SK-N-SH treated with all-trans-retinoic acid at 6 μM for 48 hours (cell line): ENCODE results near the gene WSCD2.

Experiments used
- CSDC2 ChIP-seq: fragments of 250-450 bp; sonication (Bioruptor Pico); IDR thresholded peaks from 2 replicates; pipeline ENCODE4 v1.5.0; 2020; ENCODE audit warnings: mild to moderate bottlenecking, moderate library complexity
- ISL1 ChIP-seq: fragments of 250-450 bp; sonication (Bioruptor Pico); IDR thresholded peaks from 2 replicates; pipeline ENCODE4 v2.1.2; 2022; ENCODE audit warnings: mild to moderate bottlenecking, moderate library complexity
- PATZ1 ChIP-seq: fragments of 250-450 bp; sonication (Bioruptor Pico); IDR thresholded peaks from 2 replicates; pipeline ENCODE4 v1.8.0; 2020; ENCODE audit warnings: mild to moderate bottlenecking, moderate library complexity, borderline replicate concordance
- POU6F1 ChIP-seq: fragments of 250-450 bp; sonication (Bioruptor Pico); IDR thresholded peaks from 2 replicates; pipeline ENCODE4 v1.8.0; 2021; ENCODE audit warnings: low read depth, mild to moderate bottlenecking, moderate library complexity, borderline replicate concordance
- RARB ChIP-seq: fragments of 250-450 bp; sonication (Bioruptor Pico); IDR thresholded peaks from 2 replicates; pipeline ENCODE4 v1.8.0; 2021; ENCODE audit warnings: mild to moderate bottlenecking, moderate library complexity
- TCF4 ChIP-seq: fragments of 250-450 bp; sonication (Bioruptor Pico); IDR thresholded peaks from 2 replicates; pipeline ENCODE4 v1.8.0; 2021; ENCODE audit warnings: mild to moderate bottlenecking, moderate library complexity, borderline replicate concordance
- ZFP3 ChIP-seq: fragments of 250-450 bp; sonication (Bioruptor Pico); IDR thresholded peaks from 2 replicates; pipeline ENCODE4 v1.5.0; 2020; ENCODE audit warnings: mild to moderate bottlenecking, moderate library complexity
- ZFP30 ChIP-seq: fragments of 450-650 bp; formaldehyde crosslinking; IDR thresholded peaks from 2 replicates; pipeline ENCODE4 v1.5.0; 2022; ENCODE audit warnings: mild to moderate bottlenecking, moderate library complexity
- TF ChIP-seq, protein P1 (sequence below): fragments of 250-450 bp; sonication (Bioruptor Pico); IDR thresholded peaks from 2 replicates; pipeline ENCODE4 v1.5.1; 2020; ENCODE audit warnings: low read depth, mild to moderate bottlenecking, moderate library complexity
- TF ChIP-seq, protein P2 (sequence below): fragments of 250-450 bp; sonication (Bioruptor Pico); IDR thresholded peaks from 2 replicates; pipeline ENCODE4 v1.5.0; 2020; ENCODE audit warnings: mild to moderate bottlenecking, moderate library complexity

GRCh38 chr12:108103517-108103916 is 25.6 kb upstream of the WSCD2 start:
- TF ChIP-seq ZFP30 (CRISPR knock-in tag) (no peak), PATZ1 (no peak), TCF4 (no peak), ZFP3 (CRISPR knock-in tag) (no peak), CSDC2 (CRISPR knock-in tag) (no peak), POU6F1 (CRISPR knock-in tag) (no peak), RARB (CRISPR knock-in tag) (no peak), ISL1 (CRISPR knock-in tag) (no peak)
- TF ChIP-seq, protein P1, sequence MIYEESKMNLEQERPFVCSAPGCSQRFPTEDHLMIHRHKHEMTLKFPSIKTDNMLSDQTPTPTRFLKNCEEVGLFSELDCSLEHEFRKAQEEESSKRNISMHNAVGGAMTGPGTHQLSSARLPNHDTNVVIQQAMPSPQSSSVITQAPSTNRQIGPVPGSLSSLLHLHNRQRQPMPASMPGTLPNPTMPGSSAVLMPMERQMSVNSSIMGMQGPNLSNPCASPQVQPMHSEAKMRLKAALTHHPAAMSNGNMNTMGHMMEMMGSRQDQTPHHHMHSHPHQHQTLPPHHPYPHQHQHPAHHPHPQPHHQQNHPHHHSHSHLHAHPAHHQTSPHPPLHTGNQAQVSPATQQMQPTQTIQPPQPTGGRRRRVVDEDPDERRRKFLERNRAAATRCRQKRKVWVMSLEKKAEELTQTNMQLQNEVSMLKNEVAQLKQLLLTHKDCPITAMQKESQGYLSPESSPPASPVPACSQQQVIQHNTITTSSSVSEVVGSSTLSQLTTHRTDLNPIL (CRISPR knock-in tag) = no peak
- TF ChIP-seq, protein P2, sequence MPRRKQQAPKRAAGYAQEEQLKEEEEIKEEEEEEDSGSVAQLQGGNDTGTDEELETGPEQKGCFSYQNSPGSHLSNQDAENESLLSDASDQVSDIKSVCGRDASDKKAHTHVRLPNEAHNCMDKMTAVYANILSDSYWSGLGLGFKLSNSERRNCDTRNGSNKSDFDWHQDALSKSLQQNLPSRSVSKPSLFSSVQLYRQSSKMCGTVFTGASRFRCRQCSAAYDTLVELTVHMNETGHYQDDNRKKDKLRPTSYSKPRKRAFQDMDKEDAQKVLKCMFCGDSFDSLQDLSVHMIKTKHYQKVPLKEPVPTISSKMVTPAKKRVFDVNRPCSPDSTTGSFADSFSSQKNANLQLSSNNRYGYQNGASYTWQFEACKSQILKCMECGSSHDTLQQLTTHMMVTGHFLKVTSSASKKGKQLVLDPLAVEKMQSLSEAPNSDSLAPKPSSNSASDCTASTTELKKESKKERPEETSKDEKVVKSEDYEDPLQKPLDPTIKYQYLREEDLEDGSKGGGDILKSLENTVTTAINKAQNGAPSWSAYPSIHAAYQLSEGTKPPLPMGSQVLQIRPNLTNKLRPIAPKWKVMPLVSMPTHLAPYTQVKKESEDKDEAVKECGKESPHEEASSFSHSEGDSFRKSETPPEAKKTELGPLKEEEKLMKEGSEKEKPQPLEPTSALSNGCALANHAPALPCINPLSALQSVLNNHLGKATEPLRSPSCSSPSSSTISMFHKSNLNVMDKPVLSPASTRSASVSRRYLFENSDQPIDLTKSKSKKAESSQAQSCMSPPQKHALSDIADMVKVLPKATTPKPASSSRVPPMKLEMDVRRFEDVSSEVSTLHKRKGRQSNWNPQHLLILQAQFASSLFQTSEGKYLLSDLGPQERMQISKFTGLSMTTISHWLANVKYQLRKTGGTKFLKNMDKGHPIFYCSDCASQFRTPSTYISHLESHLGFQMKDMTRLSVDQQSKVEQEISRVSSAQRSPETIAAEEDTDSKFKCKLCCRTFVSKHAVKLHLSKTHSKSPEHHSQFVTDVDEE = no peak
